Stimulated activated CD4-positive, alpha-beta T cell treated with anti-CD3 and anti-CD28 coated beads, TNF-alpha, amount 100 ng/mL, for 1 hour (primary cell): Measurements from ENCODE around the gene FAM72A.
A peak's percentile ranks its signal among the peaks of the same experiment; 100 is the strongest.
"Not testable (repeated sequence)": the region's sequence is repeated elsewhere in the genome, so short reads cannot be mapped to it uniquely, and the experiment has no call there.

Experiments
- DNase-seq, 3 donors: peaks; one replicate each; pipeline ENCODE4 v3.0.0-alpha.2; 2020; ENCODE audit warnings: low read depth in 3 of 3, low spot score in 1 of 3

The FAM72A gene

DNA sequence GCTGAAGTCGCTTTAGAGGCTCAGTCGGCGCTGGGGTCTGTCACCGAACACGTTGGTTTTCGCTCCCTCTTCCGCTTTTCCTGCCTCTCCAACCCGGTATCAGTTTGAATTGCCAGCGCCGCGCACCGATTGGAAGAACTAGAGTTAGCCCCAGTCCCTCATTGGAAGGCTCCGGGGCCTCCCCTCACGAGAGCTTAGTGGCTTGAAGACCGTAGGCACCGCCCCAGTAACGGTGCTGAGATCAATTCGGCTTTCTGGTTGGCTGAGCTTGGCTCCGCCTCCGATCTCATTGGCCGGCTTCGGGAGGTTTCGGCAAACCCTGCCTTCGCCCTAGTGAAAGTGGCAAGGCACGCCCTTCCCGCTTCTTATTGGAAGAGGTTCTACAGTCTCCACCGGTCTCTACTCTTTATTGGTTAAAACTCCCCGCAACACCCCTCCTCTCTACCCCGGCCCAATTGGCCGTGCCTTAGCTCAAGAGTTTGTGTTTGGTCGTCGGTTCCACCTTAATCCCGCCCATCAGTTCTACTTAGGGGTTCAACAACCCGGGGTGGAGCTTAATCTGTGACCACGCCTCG lies at the start of gene FAM72A:
FAM72A (minus strand) TSS at position 51 of the 575 bp plus-strand sequence. CDS start 814 bp downstream, outside the sequence.
- peak; percentile 81 to 95 (median 92) for DNase-seq

DNA sequence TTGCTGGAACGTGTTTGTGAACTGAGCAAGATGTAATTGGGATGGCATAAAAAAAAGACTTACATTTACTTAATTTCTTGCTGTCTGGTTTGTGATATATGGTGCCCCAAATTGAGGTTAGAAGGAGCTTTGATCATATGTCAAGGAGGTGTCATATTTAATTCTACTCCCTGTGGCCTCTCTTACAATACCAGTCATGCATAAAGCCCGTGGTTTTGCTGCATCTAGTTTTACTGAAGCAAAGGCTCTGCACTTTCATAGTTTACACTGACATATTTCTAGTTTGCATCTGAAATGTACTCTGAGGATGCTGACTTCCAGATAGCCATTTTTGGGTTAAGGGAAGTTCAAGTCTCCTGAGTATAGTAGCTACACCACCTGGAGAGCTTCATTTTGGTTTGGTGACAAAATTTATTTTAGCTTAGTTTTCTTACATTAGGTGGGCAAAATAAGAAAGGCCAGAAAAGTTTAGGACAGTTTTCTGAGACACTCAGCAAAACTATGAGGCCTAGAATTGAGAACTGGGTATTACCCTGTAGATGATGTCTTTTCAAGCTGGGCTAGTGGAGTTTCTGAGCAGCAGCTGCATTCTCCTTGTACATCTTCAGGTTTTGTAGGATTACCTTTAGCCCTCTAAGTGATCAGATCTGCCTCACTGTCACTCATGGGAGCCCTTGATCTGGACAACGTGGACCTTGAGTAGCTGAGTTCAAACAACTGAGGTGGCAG lies 48.5 kb upstream of the FAM72A start:
- not testable (repeated sequence) for DNase-seq

DNA sequence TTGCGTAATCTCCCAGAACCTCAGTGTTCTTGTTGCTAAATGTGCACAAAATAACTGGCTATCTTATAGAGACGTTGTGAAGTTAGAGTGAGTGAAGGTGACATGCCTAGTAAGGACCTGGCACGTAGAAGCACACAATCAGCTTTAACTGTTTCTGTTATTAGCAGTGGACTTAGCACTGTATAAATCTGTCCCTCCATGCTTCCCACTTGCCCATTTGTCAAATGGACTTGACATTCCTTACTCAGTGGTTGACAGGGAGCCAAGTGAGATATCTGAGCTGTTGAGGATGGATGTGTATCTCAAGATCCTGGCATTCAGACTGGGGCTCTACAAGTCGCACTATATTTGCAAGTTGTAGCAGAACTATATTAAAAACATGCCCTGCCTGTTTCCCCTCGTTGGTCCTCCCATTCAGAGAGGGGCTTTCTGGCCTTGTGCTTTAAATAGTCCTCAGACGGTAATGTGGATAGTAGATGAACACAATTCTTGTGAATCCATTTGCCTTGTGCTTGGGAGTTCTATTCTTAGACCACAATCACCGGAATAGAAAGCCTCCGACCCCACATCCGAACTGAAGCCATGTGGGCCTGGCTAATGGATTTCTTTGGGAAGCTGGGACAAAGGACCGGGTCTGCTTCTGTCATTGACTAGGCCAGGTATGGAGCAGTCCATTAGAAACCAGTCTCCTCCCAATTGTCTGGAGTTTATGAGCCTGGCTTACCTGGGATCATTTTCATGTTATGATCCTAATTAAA lies 43.7 kb upstream of the FAM72A start:
- DNase-seq, result not testable (repeated sequence)

DNA sequence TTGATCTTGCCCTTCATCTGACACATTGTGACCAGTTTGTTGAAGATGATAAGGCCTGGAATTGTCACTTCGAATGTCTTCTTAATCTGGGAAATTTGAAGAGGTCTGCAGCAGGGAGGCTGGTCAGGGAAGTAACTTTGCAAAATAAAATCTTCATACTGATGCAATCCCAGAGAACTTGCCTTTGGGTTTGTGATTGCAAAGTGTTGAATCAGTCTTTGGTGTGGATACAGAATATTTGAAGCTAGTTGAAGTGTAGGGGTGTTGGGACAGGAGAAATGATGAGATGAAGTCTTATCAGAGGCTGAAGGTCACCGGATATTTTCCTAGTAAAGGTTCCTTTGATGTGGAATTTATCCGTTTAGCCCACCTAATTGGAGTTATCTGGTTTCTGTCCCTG lies 42.8 kb upstream of the FAM72A start:
- DNase-seq, result not testable (repeated sequence)

DNA sequence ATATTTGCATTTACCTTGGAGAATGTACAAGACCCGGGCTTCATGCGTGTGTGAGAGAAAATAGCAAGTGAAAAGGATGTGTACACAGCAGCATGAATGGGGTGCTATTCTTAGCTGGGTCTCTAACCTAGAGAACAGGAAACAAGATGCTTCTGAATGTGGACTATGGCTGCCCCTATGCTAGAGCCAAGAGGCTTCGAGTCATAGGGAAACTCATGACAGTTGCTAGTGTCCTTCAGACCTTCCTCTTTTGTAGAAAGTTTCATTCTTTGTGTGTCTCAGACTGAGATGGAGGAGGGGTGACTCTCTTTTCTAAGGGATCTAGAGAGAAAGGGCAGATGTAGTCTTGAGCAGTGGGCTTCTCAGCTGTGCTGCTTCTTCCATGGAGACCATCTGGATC lies 40.7 kb upstream of the FAM72A start:
- not testable (repeated sequence) for DNase-seq

DNA sequence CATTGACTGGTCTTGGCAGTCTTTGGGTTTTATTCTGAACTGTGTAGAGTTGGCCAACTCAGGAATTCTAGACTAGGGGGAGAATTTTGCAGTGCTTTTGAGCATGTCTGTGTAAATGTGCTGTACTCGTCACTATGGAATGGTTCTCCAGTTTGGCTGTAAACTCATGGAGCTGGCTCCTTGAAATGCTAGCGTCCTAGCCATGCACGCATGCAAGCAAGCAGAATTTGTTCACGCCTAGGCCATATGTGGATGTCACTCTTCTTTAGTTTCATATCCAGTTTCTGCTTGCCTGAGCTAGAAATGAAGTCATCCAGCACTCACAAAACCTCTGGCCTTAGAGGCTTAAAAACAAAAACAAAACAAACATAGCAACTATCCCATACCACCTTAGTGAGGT lies 37.6 kb upstream of the FAM72A start:
- DNase-seq, result not testable (repeated sequence)

DNA sequence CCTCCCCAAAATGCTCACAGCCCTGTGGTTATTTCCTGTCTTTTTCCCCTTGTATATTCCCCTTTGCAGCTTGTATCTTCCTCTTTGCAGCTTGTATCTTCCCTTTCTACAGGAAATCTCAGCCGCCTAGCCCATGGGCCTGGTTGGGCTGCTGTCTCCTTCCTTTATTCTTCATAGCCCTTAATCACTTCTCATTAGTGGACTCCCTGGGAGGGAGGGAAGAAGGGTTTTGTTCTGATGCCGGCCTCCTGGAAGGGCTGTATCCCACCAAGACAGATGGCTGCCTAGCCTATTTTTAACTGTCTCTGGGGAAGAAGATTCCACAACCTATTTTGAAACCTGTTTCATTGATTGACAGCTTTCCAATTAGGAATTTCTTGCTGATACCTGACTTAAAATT lies 32.6 kb upstream of the FAM72A start:
- not testable (repeated sequence) for DNase-seq

DNA sequence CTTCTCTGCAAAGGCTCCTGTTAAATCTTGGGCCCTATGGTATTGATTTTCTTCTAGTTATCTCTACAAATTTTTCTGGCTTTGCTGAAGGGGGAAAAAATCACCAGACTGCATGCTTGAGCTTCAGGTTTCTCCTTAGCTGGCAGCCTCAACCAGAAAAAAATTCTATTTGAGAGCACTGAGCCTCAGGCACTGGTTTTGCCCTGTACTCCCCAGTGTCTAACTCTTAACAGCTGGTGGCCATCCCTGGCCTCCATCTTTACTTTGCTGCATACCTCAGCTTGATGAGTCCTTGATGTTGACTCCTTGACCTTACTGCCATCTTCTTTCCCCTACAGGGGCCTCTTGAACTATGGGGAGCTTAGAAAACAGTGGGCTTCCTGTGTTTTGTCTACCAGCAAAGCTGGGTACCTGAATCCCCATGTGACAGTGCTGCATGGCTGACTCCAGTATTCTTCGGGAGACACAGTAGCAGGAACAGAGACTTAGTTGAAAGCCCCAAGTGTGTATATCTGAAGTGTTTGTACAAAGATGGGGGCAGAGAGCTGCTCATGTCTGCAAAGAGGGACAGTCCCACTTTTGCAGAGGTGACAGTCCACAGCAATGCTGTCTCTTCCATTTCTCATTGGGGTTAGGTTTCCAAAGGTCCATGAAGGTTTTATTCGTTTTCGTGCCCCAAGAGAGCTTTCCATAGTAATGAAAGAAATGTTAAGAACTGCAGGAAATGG lies 31.7 kb upstream of the FAM72A start:
- DNase-seq, result not testable (repeated sequence)

DNA sequence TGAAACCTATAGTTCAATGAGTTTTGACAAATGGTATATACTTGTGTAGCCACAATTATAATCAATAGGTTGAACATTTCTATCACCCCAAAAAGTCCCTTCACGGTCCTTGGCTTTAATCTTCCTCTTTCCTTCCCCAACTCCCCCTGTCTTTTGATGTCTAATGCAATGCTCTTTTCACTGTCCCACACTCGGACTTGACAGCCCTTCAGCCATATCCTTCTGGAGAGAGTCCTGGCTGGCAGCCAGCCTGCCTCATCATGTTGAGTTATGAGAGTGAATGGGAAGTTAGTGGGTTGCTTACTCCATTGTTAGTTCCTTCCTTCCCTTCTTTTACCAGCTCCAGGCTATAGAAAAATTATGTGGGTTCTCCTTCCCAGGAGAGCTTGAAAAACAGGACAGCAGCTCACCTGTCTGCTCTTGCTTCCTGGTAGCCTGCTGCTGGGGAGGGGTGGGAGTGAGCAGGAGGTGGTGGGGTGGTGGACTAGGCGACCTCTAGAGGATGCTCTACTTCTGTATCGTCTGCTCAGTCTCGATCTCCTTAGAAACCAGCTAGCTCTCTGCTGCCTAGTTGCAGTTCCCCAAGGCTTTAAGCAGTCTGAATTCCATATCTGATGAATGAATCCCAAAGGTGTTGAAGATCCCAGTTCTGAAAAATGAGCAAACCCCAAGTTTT lies 30.5 kb upstream of the FAM72A start:
- not testable (repeated sequence) for DNase-seq

DNA sequence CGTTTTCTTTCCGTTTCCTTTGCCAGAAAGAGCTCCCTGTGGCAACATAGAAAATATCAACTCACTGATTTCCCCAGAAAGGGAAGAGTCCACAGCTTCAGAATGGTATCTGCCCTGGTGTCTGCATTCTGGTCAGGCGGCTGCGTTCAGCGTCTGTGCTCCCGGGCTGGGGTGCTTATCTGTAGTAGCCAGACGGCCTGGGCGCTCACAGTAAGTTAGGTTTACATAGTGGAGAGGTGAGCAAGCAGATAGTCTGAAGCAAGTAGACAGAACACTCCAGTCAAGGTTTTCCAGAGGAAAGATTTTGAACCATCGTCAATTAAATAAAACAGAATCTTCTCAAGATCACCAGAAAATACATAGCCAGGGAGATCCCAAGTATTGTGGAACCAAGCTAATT lies 29.4 kb upstream of the FAM72A start:
- not testable (repeated sequence) for DNase-seq

DNA sequence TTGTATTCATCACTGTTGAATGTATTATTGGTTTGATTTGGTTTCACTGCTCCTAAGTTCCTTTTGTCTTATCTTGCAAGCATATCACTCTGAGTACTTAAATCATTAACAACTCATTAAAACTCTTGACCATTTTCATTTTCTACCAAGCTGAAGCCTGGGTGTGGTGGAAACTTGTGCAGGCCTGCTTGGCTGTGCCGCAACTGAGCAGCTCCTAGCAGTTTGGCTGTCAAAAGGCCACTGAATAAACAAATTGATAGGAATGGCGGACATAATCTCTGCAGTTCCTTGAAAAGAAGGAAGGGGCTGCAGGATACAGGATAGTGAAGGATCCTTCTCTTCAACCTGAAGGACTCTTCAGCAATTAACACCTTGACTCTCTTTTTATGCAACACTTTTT lies 26.6 kb upstream of the FAM72A start:
- DNase-seq, result not testable (repeated sequence)

DNA sequence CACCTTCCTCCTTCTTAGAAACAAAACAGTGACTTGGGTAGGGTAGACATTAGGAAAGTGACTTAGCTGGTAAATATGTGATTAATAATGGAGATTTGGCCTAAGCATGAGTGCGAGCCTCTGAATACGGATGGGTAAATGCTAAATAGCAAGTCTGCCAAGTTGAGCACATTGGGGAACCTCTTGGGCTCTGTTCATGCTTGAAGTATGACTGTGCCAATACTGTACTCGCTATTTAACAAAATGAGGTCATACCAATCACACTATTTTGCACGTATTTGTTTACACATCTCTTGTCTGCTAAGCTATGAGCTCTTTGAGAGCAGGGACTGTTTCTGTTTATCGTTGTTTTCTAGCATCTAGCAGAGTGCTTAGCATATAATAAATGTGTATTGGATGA lies 24.2 kb upstream of the FAM72A start:
- not testable (repeated sequence) for DNase-seq

DNA sequence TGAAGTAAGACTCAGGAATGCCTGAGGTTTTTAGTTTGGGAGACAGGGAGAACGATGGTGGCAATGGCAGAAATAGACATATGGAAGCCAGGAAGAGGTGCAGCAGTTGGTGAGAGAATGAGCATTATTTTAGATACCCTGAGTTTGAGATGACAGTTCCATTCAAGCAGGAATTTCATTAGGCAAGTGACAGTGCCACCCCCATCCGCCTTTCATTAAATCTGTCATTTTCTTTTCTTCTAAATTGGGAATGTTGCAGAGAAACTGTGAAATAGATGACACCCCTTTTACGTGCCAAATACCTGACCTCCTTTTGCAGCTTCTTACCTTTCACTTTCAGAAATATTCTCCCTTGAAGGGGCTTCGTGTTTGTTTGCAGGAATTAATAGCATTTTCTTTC lies 22.7 kb upstream of the FAM72A start:
- DNase-seq, result not testable (repeated sequence)

DNA sequence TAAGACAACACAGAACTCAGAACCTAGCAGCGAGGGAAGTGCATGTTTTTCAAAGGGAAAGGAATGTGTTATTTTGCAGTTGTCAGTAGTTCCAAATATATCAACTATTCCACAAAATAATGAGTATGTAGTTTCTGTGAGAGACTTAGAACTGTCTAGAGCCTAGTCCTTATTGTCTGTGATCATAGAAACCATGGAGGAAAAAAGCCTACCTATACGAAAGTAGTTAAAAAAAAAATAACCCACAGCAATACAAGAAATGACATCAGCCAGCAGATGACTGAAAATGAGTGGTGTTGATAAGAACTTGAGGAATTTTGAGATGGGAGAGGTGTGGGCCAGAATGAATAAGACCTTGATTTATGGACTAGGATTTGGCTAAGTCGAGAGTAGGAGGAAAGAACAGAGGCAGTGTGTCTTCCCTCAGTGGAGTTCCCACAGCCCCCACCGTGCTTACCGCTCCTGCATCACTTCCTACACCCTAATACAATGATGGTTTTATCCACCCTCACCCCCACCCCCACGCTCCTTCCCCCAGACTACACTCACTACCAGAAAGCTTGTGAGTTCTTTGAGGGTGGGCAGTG lies 21.6 kb upstream of the FAM72A start:
- DNase-seq, result not testable (repeated sequence)

DNA sequence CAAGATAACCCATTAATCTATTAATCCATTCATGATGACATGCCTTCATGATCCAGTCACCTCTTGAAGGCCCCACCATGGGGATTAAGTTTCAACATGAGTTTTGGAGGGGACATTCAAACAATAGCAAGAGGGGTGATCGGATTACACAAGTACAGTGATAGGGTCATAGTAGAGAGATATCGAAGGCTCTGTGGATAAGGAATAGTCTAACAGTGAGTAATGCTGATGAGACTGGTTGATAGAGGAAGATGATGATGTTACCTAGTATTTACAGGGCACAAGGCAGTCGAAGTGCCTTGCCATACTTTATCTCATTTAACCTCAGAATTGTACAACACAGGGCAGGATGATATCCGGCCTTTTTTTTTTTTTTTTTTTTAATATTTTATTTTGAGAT lies 18.9 kb upstream of the FAM72A start:
- DNase-seq, result not testable (repeated sequence)

DNA sequence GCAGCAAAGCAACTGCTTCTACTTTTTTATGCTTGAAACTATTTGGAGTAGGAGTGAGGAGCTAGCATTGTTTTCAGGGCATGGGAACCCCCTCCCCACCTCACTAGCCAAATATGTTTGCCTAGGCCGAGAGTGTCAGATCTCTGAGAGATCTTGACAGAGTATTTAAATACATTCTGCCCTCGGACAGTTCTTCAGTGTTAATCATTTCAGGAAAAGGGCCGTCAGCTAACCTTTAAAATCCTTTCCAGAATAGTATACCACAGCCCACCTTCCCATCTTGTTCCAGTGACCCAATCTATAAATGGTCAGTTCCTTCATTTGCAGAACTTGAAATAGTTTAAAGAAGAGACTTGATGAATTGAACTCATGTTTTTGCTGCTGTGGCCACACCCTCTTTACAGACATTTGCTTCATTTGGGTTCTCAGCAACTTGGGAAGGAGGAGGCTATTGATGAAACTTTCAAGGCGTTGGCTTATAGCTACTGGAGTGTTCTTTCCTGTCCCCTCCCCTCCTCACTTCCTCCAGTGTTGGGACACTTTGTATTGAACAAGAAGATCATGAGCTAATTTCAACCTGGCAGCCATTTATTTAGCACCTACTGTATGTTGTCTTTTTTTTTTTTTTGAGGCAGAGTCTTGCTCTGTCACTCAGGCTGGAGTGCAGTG lies 17.8 kb upstream of the FAM72A start:
- DNase-seq, result not testable (repeated sequence)

DNA sequence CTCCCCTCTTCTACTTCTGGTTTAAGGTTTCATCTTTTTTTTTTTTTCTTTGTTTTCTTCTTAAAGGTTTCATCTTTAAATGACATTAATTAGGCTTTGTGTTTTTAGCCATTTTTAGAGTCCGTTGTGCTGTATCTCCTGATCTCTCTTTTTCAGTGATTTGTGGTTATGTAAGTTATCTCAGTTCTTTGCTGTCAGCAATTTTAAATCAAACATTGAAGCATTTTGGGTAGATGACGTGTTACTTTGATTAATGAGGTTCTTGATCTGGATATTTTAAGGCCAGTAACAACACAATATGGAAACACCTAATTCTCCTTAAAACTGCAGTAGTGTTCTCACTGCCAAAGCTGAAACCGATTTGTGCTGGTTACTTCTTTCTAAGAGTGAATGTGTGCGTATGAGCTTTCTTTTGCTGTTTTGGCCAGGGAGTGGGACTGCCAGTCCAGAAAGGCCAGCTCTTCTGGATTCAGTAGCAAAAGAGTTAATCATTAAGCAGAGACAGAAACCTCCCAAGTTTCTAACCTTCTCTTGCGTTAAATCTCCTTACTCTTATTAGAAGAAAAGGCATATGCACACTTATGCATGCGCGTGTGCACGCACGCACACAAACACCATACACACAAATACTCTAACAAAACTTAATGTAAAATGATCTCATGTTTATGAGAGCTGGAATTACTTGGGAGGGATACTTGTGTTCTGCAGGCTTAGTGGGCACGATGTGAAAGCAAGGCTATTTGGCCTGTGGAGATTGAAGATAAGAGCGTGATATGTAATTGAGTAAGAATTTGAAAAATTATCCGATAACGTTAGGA lies 17.1 kb upstream of the FAM72A start:
- not testable (repeated sequence) for DNase-seq

DNA sequence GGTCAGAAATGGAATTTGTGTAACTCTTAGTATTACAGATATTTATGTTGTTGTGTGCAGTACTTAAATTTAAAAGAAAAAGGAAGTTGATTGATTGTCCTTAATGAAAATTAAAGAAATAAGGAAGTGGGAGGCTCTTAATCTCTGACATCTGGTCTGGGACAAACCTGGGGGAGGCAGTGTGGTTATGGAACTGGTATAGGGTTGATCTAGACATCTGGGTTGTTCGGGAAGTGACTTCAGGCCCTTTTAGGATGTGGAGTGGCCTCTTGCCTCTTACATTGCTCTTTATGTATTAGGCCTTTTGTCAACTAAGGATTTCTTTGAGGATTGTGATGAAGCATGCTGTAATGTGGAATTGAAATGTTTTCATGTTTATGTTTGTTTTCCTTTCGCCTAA lies 16.1 kb upstream of the FAM72A start:
- not testable (repeated sequence) for DNase-seq

DNA sequence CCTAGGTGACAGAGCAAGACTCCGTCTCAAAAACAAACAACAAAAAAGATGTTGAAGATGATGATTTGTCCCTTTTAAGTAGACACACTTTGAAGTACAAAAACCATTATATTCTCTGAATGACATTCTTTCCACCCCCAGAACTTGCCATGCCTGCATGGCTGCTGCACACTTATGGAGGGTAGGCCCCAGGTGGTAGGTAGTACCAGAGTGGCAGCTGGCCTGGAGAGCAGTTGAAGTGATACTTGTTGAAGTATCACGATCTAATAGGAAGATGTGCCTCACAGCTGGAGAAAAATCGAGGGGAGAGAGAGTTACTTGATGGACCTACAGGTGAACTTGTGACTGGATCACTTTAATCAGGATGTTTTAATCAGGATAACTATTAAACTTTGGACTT lies 15.6 kb upstream of the FAM72A start:
- not testable (repeated sequence) for DNase-seq
